Ramos (cell line): ENCODE data around the gene SPRY1.

Experiments used
- in situ Hi-C: fragments of 300-500 bp; cut with MboI; formaldehyde crosslinking; loops from one replicate; pipeline ENCODE4 v1.14.3; 2022; ENCODE audit warnings: low sequenced_read_pairs; ENCODE audit not compliant: unreplicated experiment

Gene SPRY1

GRCh38 chr4:123435246-123436113 is 38.9 kb downstream of the SPRY1 start:
- in situ Hi-C loops, result no loop called here

- in situ Hi-C loops, result no loop called here
Observed at GRCh38 chr4:123438031-123438430, 41.4 kb downstream of the SPRY1 start.

- in situ Hi-C loops, result no loop called here
Observed at GRCh38 chr4:123443401-123444289, 47.0 kb downstream of the SPRY1 start.

GRCh38 chr4:123444290-123444731 is 47.7 kb downstream of the SPRY1 start:
- in situ Hi-C loops, result no loop called here

GRCh38 chr4:123446865-123447474 is 50.4 kb downstream of the SPRY1 start:
- in situ Hi-C loops, result no loop called here

GRCh38 chr4:123449362-123449761 is 52.8 kb downstream of the SPRY1 start:
- in situ Hi-C loops, result no loop called here

GRCh38 chr4:123449780-123450179 is 53.2 kb downstream of the SPRY1 start:
- in situ Hi-C loops, result no loop called here

GRCh38 chr4:123450393-123450792 is 53.8 kb downstream of the SPRY1 start:
- in situ Hi-C loops, result no loop called here

GRCh38 chr4:123452616-123453015 is 56.0 kb downstream of the SPRY1 start:
- in situ Hi-C loops, result no loop called here

- in situ Hi-C loops, result no loop called here
Observed at GRCh38 chr4:123453061-123453680, 56.6 kb downstream of the SPRY1 start.
